A549 (cell line): Measurements from ENCODE around the gene RAMACL.

Experiments
- CTCF ChIP-seq: fragments of >200 bp; sonication (Bioruptor Twin); formaldehyde crosslinking; IDR thresholded peaks from 3 replicates; pipeline ENCODE4 v1.5.1; 2016
- FOXS1 ChIP-seq: fragments of 250-450 bp; sonication (Bioruptor Pico); IDR thresholded peaks from 2 replicates; pipeline ENCODE4 v1.5.0; 2020; ENCODE audit warnings: mild to moderate bottlenecking, moderate library complexity
- MAZ ChIP-seq: fragments of 150-350 bp; IDR thresholded peaks from 2 replicates; pipeline ENCODE4 v1.6.1; 2014; ENCODE audit warnings: antibody characterized with exemption, low read depth, low read length, borderline replicate concordance
- RNF2 ChIP-seq: fragments of 200-600 bp; sonication (generic); IDR thresholded peaks from 2 replicates; pipeline ENCODE4 v1.6.1; 2016; ENCODE audit warnings: low read depth, mild to moderate bottlenecking, antibody characterized with exemption, moderate library complexity, borderline replicate concordance

DNA sequence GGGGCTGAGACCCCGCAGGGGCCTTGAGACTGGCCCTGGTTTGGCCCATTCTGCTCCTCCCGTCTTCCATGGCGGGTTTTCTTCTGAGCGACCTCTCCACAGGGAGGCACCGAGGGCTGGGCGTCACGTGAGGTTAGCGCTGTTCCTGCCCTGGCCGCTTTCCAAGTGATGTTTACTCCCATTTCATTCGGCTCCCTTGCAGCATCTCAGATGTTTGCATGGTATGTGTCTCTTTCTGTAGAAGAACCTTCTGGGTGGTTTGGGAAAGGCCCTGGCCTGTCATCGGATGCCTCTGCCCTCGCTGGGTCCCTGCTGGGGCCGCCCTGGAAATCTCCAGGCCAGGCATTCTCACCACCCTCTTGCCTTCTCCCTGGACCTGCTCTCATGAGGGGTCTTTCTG is 17.3 kb downstream of the RAMACL start:
- TF ChIP-seq CTCF (no peak), FOXS1 (CRISPR knock-in tag) (no peak), MAZ (no peak), RNF2 (no peak)
